GM12892 (cell line): ENCODE data around the gene TMOD4.

Experiments used
- POLR2A ChIP-seq: IDR thresholded peaks from 2 replicates; pipeline ENCODE4 v1.6.1; 2011; ENCODE audit warnings: low read depth, low read length, control low read depth
- POLR2AphosphoS5 ChIP-seq: IDR thresholded peaks from 2 replicates; pipeline ENCODE4 v1.6.1; 2011; ENCODE audit warnings: low read depth, low read length, control low read depth

GRCh38 chr1:151159373-151159772 is 16.4 kb downstream of the TMOD4 start:
- TF ChIP-seq POLR2A (no peak), POLR2AphosphoS5 (no peak)
